ENCODE measurements around the gene XPNPEP2.

The XPNPEP2 gene

GRCh38 chrX:129700536-129700935, 38.2 kb upstream of the XPNPEP2 start:
- Histone ChIP-seq H3K4me1 (ENCODE audit: insufficient read depth, low read length) (no peaks in the 10 kb centered on the region), H4K20me1 (ENCODE audit: insufficient read depth, low read length) (no peaks in the 10 kb centered on the region), H2AFZ (ENCODE audit: low read depth, low read length) (no peak overlapping the region), H3K79me2 (ENCODE audit: insufficient read depth, low read length) (no peaks in the 10 kb centered on the region), H3K27me3 (ENCODE audit: insufficient read depth, low read length, poor library complexity) (no peaks in the 10 kb centered on the region), H3K4me2 (ENCODE audit: insufficient read depth, low read length) (no peak overlapping the region), H3K9me3 (ENCODE audit: insufficient read depth, low read length, severe bottlenecking) (no peaks in the 10 kb centered on the region), H3K4me3 (ENCODE audit: low read depth in 1 of 2, low read length in 2 of 2) (no peak overlapping the region), H3K36me3 (ENCODE audit: insufficient read depth, low read length) (no peaks in the 10 kb centered on the region), H3K9ac (ENCODE audit: low read depth, low read length) (no peak overlapping the region), H3K27ac (ENCODE audit: low read length) (no peak overlapping the region)
- DNase-seq (no peak), ATAC-seq (ENCODE audit: insufficient read depth, low read depth) (no peak)
- no peak for TF ChIP-seq EZH2 (IDR thresholded peaks at IDR 0.05; ENCODE audit: borderline replicate concordance, low read depth, low read length, severe bottlenecking)
- TF ChIP-seq, protein P1, sequence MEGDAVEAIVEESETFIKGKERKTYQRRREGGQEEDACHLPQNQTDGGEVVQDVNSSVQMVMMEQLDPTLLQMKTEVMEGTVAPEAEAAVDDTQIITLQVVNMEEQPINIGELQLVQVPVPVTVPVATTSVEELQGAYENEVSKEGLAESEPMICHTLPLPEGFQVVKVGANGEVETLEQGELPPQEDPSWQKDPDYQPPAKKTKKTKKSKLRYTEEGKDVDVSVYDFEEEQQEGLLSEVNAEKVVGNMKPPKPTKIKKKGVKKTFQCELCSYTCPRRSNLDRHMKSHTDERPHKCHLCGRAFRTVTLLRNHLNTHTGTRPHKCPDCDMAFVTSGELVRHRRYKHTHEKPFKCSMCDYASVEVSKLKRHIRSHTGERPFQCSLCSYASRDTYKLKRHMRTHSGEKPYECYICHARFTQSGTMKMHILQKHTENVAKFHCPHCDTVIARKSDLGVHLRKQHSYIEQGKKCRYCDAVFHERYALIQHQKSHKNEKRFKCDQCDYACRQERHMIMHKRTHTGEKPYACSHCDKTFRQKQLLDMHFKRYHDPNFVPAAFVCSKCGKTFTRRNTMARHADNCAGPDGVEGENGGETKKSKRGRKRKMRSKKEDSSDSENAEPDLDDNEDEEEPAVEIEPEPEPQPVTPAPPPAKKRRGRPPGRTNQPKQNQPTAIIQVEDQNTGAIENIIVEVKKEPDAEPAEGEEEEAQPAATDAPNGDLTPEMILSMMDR (IDR thresholded peaks at IDR 0.05; ENCODE audit: borderline replicate concordance, extremely low read depth, low read length, poor library complexity, severe bottlenecking): no peak

DNA sequence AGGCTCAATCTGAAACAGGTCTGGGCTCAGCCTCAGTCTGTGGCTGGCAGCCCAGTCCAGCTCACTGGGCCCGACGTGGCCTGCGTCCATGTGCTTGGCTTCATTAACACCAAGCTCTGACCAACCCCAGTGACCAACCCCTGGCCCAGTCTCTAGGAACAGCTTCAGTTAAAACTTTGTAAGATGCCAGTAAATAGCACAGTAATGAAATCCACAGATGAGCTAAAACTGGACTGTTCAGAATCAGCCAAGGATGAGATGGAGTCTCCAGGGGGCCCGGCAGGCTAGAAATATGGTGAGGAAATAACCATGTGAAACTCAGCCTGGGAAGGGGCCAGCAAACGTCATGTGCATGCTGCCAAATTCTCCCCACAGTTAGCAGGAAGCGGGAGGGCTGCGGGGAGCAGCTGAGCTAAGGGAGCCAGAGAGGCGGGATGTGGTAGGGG, 37.1 kb upstream of the XPNPEP2 start:
- H2AFZ ChIP-seq (ENCODE audit: low read depth, low read length): no peak overlapping the region
- H3K27ac ChIP-seq (ENCODE audit: low read length): no peak overlapping the region
- H3K79me2 ChIP-seq (ENCODE audit: insufficient read depth, low read length): no peaks in the 10 kb centered on the region
- H3K36me3 ChIP-seq (ENCODE audit: insufficient read depth, low read length): no peaks in the 10 kb centered on the region
- TF ChIP-seq, protein P1 (IDR thresholded peaks at IDR 0.05; ENCODE audit: borderline replicate concordance, extremely low read depth, low read length, poor library complexity, severe bottlenecking): no peak
- TF ChIP-seq EZH2 (IDR thresholded peaks at IDR 0.05; ENCODE audit: borderline replicate concordance, low read depth, low read length, severe bottlenecking): no peak
- no peaks in the 10 kb centered on the region for H3K27me3 ChIP-seq (ENCODE audit: insufficient read depth, low read length, poor library complexity)
- DNase-seq (no peak), ATAC-seq (ENCODE audit: insufficient read depth, low read depth) (no peak)
- no peak overlapping the region for H3K4me2 ChIP-seq (ENCODE audit: insufficient read depth, low read length)
- H3K4me1 ChIP-seq (ENCODE audit: insufficient read depth, low read length): peaks cover 8% of the 10 kb centered on the region
- H3K4me3 ChIP-seq (ENCODE audit: low read depth in 1 of 2, low read length in 2 of 2): no peak overlapping the region
- H3K9ac ChIP-seq (ENCODE audit: low read depth, low read length): no peak overlapping the region
- H4K20me1 ChIP-seq (ENCODE audit: insufficient read depth, low read length): no peaks in the 10 kb centered on the region
- H3K9me3 ChIP-seq (ENCODE audit: insufficient read depth, low read length, severe bottlenecking): no peaks in the 10 kb centered on the region

GRCh38 chrX:129704491-129704890, 34.3 kb upstream of the XPNPEP2 start:
- Histone ChIP-seq H3K27ac (ENCODE audit: low read length) (no peak overlapping the region), H3K36me3 (ENCODE audit: insufficient read depth, low read length) (no peaks in the 10 kb centered on the region), H4K20me1 (ENCODE audit: insufficient read depth, low read length) (no peaks in the 10 kb centered on the region), H3K9me3 (ENCODE audit: insufficient read depth, low read length, severe bottlenecking) (no peaks in the 10 kb centered on the region), H3K79me2 (ENCODE audit: insufficient read depth, low read length) (no peaks in the 10 kb centered on the region), H3K4me3 (ENCODE audit: low read depth in 1 of 2, low read length in 2 of 2) (no peak overlapping the region), H3K4me2 (ENCODE audit: insufficient read depth, low read length) (no peak overlapping the region), H3K27me3 (ENCODE audit: insufficient read depth, low read length, poor library complexity) (no peaks in the 10 kb centered on the region), H3K4me1 (ENCODE audit: insufficient read depth, low read length) (peaks cover 15% of the 10 kb centered on the region), H3K9ac (ENCODE audit: low read depth, low read length) (no peak overlapping the region), H2AFZ (ENCODE audit: low read depth, low read length) (no peak overlapping the region)
- ATAC-seq (ENCODE audit: insufficient read depth, low read depth) (no peak), DNase-seq (no peak)
- TF ChIP-seq, protein P1 (IDR thresholded peaks at IDR 0.05; ENCODE audit: borderline replicate concordance, extremely low read depth, low read length, poor library complexity, severe bottlenecking): no peak
- TF ChIP-seq EZH2 (IDR thresholded peaks at IDR 0.05; ENCODE audit: borderline replicate concordance, low read depth, low read length, severe bottlenecking): no peak

All from DND-41 (cell line).